Testis (tissue), 3 donors: Measurements from ENCODE around the gene SMYD3. TPM values are rescaled to one million over a fixed set of nuclear protein-coding genes. Genes with fewer than 3 reads are reported as not detected.

Experiments
- DNase-seq: peaks from one replicate; pipeline ENCODE4 v3.0.0-alpha.2; 2019
- H3K27ac ChIP-seq, 2 donors: fragments of 200-600 bp; sonication (generic); one replicate each; pipeline ENCODE4 v1.5.1; 2019
- H3K27me3 ChIP-seq: fragments of 200-600 bp; sonication (generic); one replicate; pipeline ENCODE4 v1.5.1; 2019
- H3K36me3 ChIP-seq: fragments of 200-600 bp; sonication (generic); one replicate; pipeline ENCODE4 v1.5.1; 2017; ENCODE audit warnings: low read depth; ENCODE audit errors: missing control alignments
- H3K4me1 ChIP-seq: fragments of 200-600 bp; sonication (generic); one replicate; pipeline ENCODE4 v1.5.1; 2019
- H3K4me3 ChIP-seq, 2 donors: fragments of 200-600 bp; sonication (generic); one replicate each; pipeline ENCODE4 v1.5.1; 2017 to 2019
- H3K9me3 ChIP-seq: fragments of 200-600 bp; sonication (generic); one replicate; pipeline ENCODE4 v1.5.1; 2017
- POLR2A ChIP-seq: fragments of 450-650 bp; IDR thresholded peaks from one replicate; pipeline ENCODE4 v1.6.1; 2017; ENCODE audit warnings: antibody characterized with exemption, mild to moderate bottlenecking, moderate library complexity
- WGBS, 2 donors: methylation state at CpG; one replicate each; pipeline ENCODE4 v1.1.5; 2018; 5-methylcytosine and 5-hydroxymethylcytosine counted together
- intact Hi-C: fragments of 100-400 bp; cut with DNase I; formaldehyde crosslinking; loops from one replicate; pipeline ENCODE4 v1.15.1; 2023; ENCODE audit warnings: low total_unique reads
- polyA plus RNA-seq: library from polyadenylated mRNA; stranded (reverse); fragments of 350-450 nt; fragmentation: Illumina TruSeq; extraction: RNeasy Lipid Tissue Mini Kit (QIAGEN cat#74804); gene quantifications from one replicate; pipeline ENCODE4 v1.2.3, GENCODE V29; 2014; ENCODE audit warnings: low read depth, low replicate concordance; ENCODE audit not compliant: insufficient read depth
- total RNA-seq, 2 donors: library from RNA; depleted of rRNA; stranded (reverse); fragments of >200 nt; gene quantifications; one replicate each; pipeline ENCODE4 v1.2.3, GENCODE V29; 2016
- TF ChIP-seq, protein P1 (sequence below), 3 experiments: fragments of 450-650 bp in 2 of 3; fragments of 200-600 bp in 1 of 3; sonication (generic) in 1 of 3; IDR thresholded peaks; one replicate each; pipeline ENCODE4 v1.5.1; 2016 to 2019; ENCODE audit warnings: antibody characterized with exemption in 3 of 3, mild to moderate bottlenecking in 2 of 3, moderate library complexity in 1 of 3

The SMYD3 gene
- total and polyA plus RNA-seq, 3 donors from 2014 or later = 23.0 to 38.8 (median 38.7) TPM

GRCh38 chr1:246279402-246279801, 227.7 kb downstream of the SMYD3 start:
- no peaks in the 10 kb centered on the region for H3K9me3 ChIP-seq
- H3K27me3 ChIP-seq = no peaks in the 10 kb centered on the region
- 95 to 96% methylated on average over 5 of the region's 5 CpGs for WGBS, 2 donors
- H3K4me1 ChIP-seq = no peaks in the 10 kb centered on the region
- H3K4me3 ChIP-seq = no peak overlapping the region
- DNase-seq = no peak
- intact Hi-C loops = no loop called here
- TF ChIP-seq POLR2A = no peak
- TF ChIP-seq, protein P1, sequence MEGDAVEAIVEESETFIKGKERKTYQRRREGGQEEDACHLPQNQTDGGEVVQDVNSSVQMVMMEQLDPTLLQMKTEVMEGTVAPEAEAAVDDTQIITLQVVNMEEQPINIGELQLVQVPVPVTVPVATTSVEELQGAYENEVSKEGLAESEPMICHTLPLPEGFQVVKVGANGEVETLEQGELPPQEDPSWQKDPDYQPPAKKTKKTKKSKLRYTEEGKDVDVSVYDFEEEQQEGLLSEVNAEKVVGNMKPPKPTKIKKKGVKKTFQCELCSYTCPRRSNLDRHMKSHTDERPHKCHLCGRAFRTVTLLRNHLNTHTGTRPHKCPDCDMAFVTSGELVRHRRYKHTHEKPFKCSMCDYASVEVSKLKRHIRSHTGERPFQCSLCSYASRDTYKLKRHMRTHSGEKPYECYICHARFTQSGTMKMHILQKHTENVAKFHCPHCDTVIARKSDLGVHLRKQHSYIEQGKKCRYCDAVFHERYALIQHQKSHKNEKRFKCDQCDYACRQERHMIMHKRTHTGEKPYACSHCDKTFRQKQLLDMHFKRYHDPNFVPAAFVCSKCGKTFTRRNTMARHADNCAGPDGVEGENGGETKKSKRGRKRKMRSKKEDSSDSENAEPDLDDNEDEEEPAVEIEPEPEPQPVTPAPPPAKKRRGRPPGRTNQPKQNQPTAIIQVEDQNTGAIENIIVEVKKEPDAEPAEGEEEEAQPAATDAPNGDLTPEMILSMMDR (IDR thresholded peaks at IDR 0.05) = no peak
- H3K36me3 ChIP-seq = no peaks in the 10 kb centered on the region
- no peak overlapping the region for H3K27ac ChIP-seq

GRCh38 chr1:246278371-246278770, 228.7 kb downstream of the SMYD3 start:
- H3K4me3 ChIP-seq = no peak overlapping the region
- WGBS, 2 donors = 84 to 93% methylated on average over 6 of the region's 6 CpGs
- H3K27ac ChIP-seq = no peak overlapping the region
- H3K27me3 ChIP-seq = no peaks in the 10 kb centered on the region
- no peaks in the 10 kb centered on the region for H3K36me3 ChIP-seq
- no peaks in the 10 kb centered on the region for H3K4me1 ChIP-seq
- DNase-seq = no peak
- no peaks in the 10 kb centered on the region for H3K9me3 ChIP-seq
- TF ChIP-seq, protein P1 (IDR thresholded peaks at IDR 0.05) = no peak
- no peak for TF ChIP-seq POLR2A
- intact Hi-C loops = no loop called here

- TF ChIP-seq, protein P1 (IDR thresholded peaks at IDR 0.05) = no peak
- no peak for TF ChIP-seq POLR2A
- no peak overlapping the region for H3K4me3 ChIP-seq
- no peaks in the 10 kb centered on the region for H3K27me3 ChIP-seq
- no peaks in the 10 kb centered on the region for H3K36me3 ChIP-seq
- WGBS, 2 donors = 76 to 85% methylated on average over 3 of the region's 3 CpGs
- H3K4me1 ChIP-seq = no peaks in the 10 kb centered on the region
- no peak overlapping the region for H3K27ac ChIP-seq
- no peak for DNase-seq
- no peaks in the 10 kb centered on the region for H3K9me3 ChIP-seq
- intact Hi-C loops = no loop called here
These were observed 232.0 kb downstream of the SMYD3 start for GRCh38 chr1:246275036-246275435.

DNA sequence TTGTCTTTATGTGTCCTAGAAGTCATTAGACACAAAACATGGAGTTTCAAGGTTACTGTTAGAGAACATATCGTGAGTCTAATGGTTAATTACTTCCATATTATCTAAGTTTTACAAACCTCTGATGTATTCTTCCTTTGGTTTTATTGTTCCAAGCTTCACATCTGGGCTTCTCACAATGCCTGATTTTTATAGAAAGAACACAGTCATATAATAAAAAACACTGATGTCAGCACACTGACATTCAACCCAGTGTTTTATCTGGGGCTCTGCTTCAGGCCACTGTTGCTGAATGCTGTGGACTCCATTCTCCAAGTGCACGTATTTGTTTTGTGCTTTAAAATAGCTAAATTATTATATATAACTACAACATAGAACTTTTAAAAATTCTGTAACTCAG, 232.9 kb downstream of the SMYD3 start:
- no peak for DNase-seq
- intact Hi-C loops = no loop called here
- H3K9me3 ChIP-seq = no peaks in the 10 kb centered on the region
- H3K27ac ChIP-seq = no peak overlapping the region
- no peaks in the 10 kb centered on the region for H3K4me1 ChIP-seq
- 49 to 64% methylated on average over 2 of the region's 2 CpGs for WGBS, 2 donors
- H3K27me3 ChIP-seq = no peaks in the 10 kb centered on the region
- no peak overlapping the region for H3K4me3 ChIP-seq
- no peak for TF ChIP-seq POLR2A
- TF ChIP-seq, protein P1 (IDR thresholded peaks at IDR 0.05) = no peak
- no peaks in the 10 kb centered on the region for H3K36me3 ChIP-seq

DNA sequence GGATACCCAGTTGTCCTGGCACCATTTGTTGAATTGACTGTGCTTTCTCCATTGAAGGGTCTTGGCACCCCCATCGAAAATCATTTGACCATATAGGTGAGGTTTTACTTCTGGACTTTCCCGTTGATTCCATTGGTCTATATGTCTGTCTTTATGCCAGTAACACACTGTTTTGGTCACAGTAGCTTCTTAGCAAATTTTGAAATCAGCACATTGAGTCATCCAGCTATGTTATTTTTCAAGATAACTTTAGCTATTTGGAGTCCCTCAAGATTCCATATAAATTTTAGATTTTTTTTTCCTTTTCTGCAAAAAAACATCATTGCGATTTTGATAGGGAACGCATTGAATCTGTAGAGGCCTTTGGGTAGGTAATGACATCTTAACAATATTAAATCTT, 235.6 kb downstream of the SMYD3 start:
- H3K4me1 ChIP-seq = no peaks in the 10 kb centered on the region
- H3K9me3 ChIP-seq = no peaks in the 10 kb centered on the region
- H3K4me3 ChIP-seq = no peak overlapping the region
- H3K27me3 ChIP-seq = no peaks in the 10 kb centered on the region
- no peak for TF ChIP-seq POLR2A
- TF ChIP-seq, protein P1 (IDR thresholded peaks at IDR 0.05) = no peak
- H3K36me3 ChIP-seq = no peaks in the 10 kb centered on the region
- WGBS, 2 donors = 93 to 98% methylated on average over 4 of the region's 4 CpGs
- intact Hi-C loops = no loop called here
- H3K27ac ChIP-seq = no peak overlapping the region
- no peak for DNase-seq
